MCF 10A (cell line): ENCODE data around the gene FARP1. TPM values are rescaled to one million over a fixed set of nuclear protein-coding genes. Genes with fewer than 3 reads are reported as not detected.

Source experiments
- BruUV-seq: library from RNA; stranded (reverse); fragments of 400-500 nt; replicated peaks from 2 replicates; lab custom pipeline; 2021; lab: Mats Ljungman, UMichigan
- CTCF ChIA-PET: fragments of 300-600 bp; sonication (Branson Sonifier 250); formaldehyde crosslinking; extraction: SDS; loops from one replicate; lab custom pipeline; 2021; ENCODE audit warnings: antibody characterized with exemption, inconsistent platforms; lab: Yijun Ruan, JAX
- POLR2A ChIA-PET: fragments of 300-600, 350-650 bp; sonication (Branson Sonifier 250); formaldehyde crosslinking; extraction: SDS; loops from one replicate; lab custom pipeline; 2020; ENCODE audit warnings: antibody characterized with exemption, inconsistent platforms; lab: Yijun Ruan, JAX
- DNase-seq: peaks from one replicate; pipeline ENCODE4 v3.0.0-alpha.2; 2018; ENCODE audit not compliant: unreplicated experiment
- H3K27ac Mint-ChIP-seq: one replicate; pipeline ENCODE4 v1.8.0; 2022; ENCODE audit warnings: mild to moderate bottlenecking, low read depth, mixed read lengths; ENCODE audit not compliant: unreplicated experiment
- H3K27me3 Mint-ChIP-seq: one replicate; pipeline ENCODE4 v1.8.0; 2022; ENCODE audit warnings: mixed read lengths; ENCODE audit not compliant: insufficient read depth, unreplicated experiment
- H3K36me3 Mint-ChIP-seq: one replicate; pipeline ENCODE4 v1.8.0; 2022; ENCODE audit warnings: mild to moderate bottlenecking, moderate library complexity, mixed read lengths; ENCODE audit not compliant: insufficient read depth, unreplicated experiment
- H3K4me1 Mint-ChIP-seq: one replicate; pipeline ENCODE4 v1.8.0; 2022; ENCODE audit warnings: mixed read lengths; ENCODE audit not compliant: insufficient read depth, unreplicated experiment
- H3K4me3 Mint-ChIP-seq: one replicate; pipeline ENCODE4 v1.8.0; 2022; ENCODE audit warnings: mild to moderate bottlenecking, moderate library complexity, mixed read lengths; ENCODE audit not compliant: unreplicated experiment
- H3K9me3 Mint-ChIP-seq: one replicate; pipeline ENCODE4 v1.8.0; 2022; ENCODE audit warnings: mixed read lengths; ENCODE audit not compliant: unreplicated experiment
- intact Hi-C: fragments of 100-400 bp; cut with micrococcal nuclease; formaldehyde crosslinking; loops from 2 replicates; pipeline ENCODE4 v1.14.1; 2022
- total RNA-seq: library from RNA; stranded (reverse); gene quantifications from 2 replicates; pipeline ENCODE4 v1.2.3, GENCODE V29; 2022
- TF ChIP-seq, protein P1 (sequence below): fragments of 200-600 bp; IDR thresholded peaks from one replicate; pipeline ENCODE4 v1.8.0; 2022; ENCODE audit warnings: antibody characterized with exemption, mild to moderate bottlenecking; ENCODE audit not compliant: unreplicated experiment

Gene FARP1
- total RNA-seq, 1 experiment from 2014 or later, result 30.1 TPM

DNA sequence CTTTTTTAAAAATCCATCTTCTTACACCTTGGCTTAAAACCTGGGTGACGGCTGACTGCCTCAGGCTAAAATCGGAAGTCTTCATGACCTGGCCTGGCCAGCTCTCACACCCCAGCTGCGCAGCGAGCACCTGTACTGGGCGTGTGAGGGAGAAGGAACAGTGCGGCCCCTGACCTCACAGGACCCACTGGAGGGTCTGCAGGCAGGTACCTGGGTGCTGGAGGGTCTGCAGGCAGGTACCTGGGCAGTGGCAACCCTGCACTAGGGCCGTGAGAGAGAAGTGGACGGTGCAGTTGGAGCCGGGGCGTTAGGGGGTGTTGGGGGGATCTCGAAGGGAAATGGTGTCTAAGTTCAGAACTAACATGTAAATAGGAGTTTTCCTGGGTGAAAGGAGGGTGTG lies 289.7 kb downstream of the FARP1 start:
- no peak overlapping the region for H3K27ac Mint-ChIP-seq

DNA sequence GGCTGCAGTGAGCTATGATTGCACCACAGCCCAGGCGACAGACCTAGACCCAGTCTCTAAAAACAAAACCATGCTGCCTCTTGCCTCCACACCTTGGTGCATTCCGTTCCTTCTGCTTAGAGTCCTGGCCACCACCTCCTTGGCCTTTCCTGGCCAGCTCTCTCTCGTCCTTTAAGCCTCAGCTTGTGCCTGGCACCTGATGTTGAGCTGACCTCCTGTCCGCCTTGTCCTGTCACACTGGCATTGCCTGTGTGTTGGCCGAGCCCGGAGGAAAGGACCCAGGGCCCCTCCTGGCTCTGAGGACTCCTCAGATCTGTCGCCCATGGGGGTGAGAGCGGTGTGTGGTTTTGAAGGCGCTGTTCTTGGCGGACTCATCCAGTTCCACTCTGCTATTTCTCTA lies 290.8 kb downstream of the FARP1 start:
- no TSS peak for BruUV-seq
- ChIA-PET POLR2A (no interaction called here), CTCF (interaction anchor here (2.4 kb wide), 1 partner anchor 12 kb away, joined by 11 read pairs; no protein-coding TSS in a partner anchor)
- H3K9me3 Mint-ChIP-seq, result no peaks in the 10 kb centered on the region
- no peaks in the 10 kb centered on the region for H3K36me3 Mint-ChIP-seq
- H3K4me3 Mint-ChIP-seq, result no peak overlapping the region
- TF ChIP-seq, protein P1, sequence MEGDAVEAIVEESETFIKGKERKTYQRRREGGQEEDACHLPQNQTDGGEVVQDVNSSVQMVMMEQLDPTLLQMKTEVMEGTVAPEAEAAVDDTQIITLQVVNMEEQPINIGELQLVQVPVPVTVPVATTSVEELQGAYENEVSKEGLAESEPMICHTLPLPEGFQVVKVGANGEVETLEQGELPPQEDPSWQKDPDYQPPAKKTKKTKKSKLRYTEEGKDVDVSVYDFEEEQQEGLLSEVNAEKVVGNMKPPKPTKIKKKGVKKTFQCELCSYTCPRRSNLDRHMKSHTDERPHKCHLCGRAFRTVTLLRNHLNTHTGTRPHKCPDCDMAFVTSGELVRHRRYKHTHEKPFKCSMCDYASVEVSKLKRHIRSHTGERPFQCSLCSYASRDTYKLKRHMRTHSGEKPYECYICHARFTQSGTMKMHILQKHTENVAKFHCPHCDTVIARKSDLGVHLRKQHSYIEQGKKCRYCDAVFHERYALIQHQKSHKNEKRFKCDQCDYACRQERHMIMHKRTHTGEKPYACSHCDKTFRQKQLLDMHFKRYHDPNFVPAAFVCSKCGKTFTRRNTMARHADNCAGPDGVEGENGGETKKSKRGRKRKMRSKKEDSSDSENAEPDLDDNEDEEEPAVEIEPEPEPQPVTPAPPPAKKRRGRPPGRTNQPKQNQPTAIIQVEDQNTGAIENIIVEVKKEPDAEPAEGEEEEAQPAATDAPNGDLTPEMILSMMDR, result no peak
- H3K27me3 Mint-ChIP-seq, result no peaks in the 10 kb centered on the region
- no peaks in the 10 kb centered on the region for H3K4me1 Mint-ChIP-seq
- no peak for DNase-seq
- no peak overlapping the region for H3K27ac Mint-ChIP-seq
- intact Hi-C loops, result no loop called here

More for the DNA sequence above, 289.7 kb downstream of the FARP1 start:
- Mint-ChIP-seq H3K4me1 (no peaks in the 10 kb centered on the region), H3K4me3 (no peak overlapping the region), H3K9me3 (no peaks in the 10 kb centered on the region), H3K27me3 (no peaks in the 10 kb centered on the region), H3K36me3 (no peaks in the 10 kb centered on the region)
- DNase-seq, result no peak
- TF ChIP-seq, protein P1, result no peak
- POLR2A ChIA-PET, result no interaction called here
- CTCF ChIA-PET, result interaction anchor here (0.6 kb wide), 2 partner anchors 29 to 324 kb away, joined by 3 to 4 read pairs; no protein-coding TSS in a partner anchor
- intact Hi-C loops, result no loop called here
- no TSS peak for BruUV-seq

DNA sequence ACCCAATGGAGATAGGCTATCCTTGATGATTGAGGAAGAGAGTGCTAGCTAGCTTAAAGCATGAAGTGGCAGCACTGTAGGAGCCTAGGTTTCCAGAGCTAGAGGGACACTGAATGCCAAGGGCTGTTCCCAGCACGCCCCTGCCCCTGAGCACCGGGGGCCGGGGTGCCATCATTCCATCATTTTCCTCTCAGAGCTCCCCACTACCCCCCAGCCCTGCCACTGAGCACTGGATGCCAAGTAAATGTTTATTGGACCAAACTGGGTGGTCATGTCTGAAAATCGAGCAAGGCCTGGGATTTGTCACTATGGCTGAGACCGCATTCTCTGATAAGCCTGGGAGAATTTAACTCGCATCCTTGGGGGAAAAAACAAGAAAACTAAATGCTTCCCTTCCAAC lies 291.2 kb downstream of the FARP1 start:
- no peak overlapping the region for H3K4me3 Mint-ChIP-seq
- POLR2A ChIA-PET, result no interaction called here
- CTCF ChIA-PET, result interaction anchor here (0.6 to 2.4 kb wide), 2 partner anchors 12 to 174 kb away, joined by 5 to 11 read pairs; no protein-coding TSS in a partner anchor
- H3K9me3 Mint-ChIP-seq, result no peaks in the 10 kb centered on the region
- no peak overlapping the region for H3K27ac Mint-ChIP-seq
- no peaks in the 10 kb centered on the region for H3K4me1 Mint-ChIP-seq
- intact Hi-C loops, result no loop called here
- DNase-seq, result no peak
- TF ChIP-seq, protein P1, result no peak
- no TSS peak for BruUV-seq
- H3K36me3 Mint-ChIP-seq, result no peaks in the 10 kb centered on the region
- H3K27me3 Mint-ChIP-seq, result no peaks in the 10 kb centered on the region

DNA sequence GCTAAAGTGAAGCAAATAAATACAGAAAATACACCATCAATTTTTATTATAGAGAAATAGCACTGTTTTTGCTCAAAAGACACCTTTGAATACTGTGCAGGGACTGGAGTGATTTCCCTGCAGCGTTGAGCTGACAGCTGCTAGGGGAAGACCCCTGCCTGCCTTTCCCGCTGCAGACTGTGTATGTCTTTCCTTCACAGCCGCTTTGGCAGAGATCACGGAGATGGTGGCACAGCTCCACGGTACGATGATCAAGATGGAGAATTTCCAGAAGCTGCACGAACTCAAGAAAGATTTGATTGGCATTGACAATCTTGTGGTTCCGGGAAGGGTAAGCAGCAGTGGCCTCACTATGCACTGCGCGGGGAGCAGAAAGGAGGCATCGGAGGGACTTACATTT lies 292.5 kb downstream of the FARP1 start:
- no peak overlapping the region for H3K27ac Mint-ChIP-seq
- POLR2A ChIA-PET, result no interaction called here
- H3K9me3 Mint-ChIP-seq, result no peaks in the 10 kb centered on the region
- CTCF ChIA-PET, result interaction anchor here (0.8 to 2.4 kb wide), 3 partner anchors 10 to 217 kb away, joined by 3 to 11 read pairs (median 5); no protein-coding TSS in a partner anchor
- no TSS peak for BruUV-seq
- H3K4me1 Mint-ChIP-seq, result no peaks in the 10 kb centered on the region
- no peaks in the 10 kb centered on the region for H3K27me3 Mint-ChIP-seq
- TF ChIP-seq, protein P1, result no peak
- DNase-seq, result no peak
- intact Hi-C loops, result no loop called here
- no peaks in the 10 kb centered on the region for H3K36me3 Mint-ChIP-seq
- H3K4me3 Mint-ChIP-seq, result no peak overlapping the region
